Karpas-422 (cell line): Measurements from ENCODE around the gene RANBP3L. TPM values are rescaled to one million over a fixed set of nuclear protein-coding genes. Genes with fewer than 3 reads are reported as not detected.
"Not testable (repeated sequence)": the region's sequence is repeated elsewhere in the genome, so short reads cannot be mapped to it uniquely, and the experiment has no call there.

Experiments used
- DNase-seq: peaks from one replicate; pipeline ENCODE4 v3.0.0-alpha.2; 2015
- H2AFZ ChIP-seq: fragments of 200-600 bp; sonication (generic); 2 replicates; pipeline ENCODE4 v1.6.1; 2014; ENCODE audit warnings: antibody characterized with exemption, low read length, mixed read lengths
- H3K27ac ChIP-seq: fragments of 200-600 bp; sonication (generic); 2 replicates; pipeline ENCODE4 v1.5.1; 2014; ENCODE audit warnings: mild to moderate bottlenecking, low read length, moderate library complexity
- H3K27me3 ChIP-seq: fragments of 200-600 bp; sonication (generic); 2 replicates; pipeline ENCODE4 v1.6.1; 2014; ENCODE audit warnings: low read length, mixed read lengths
- H3K36me3 ChIP-seq: fragments of 200-600 bp; sonication (generic); 2 replicates; pipeline ENCODE4 v1.6.1; 2014; ENCODE audit warnings: low read length, mixed read lengths; ENCODE audit not compliant: insufficient read depth
- H3K4me1 ChIP-seq: fragments of 200-600 bp; sonication (generic); 2 replicates; pipeline ENCODE4 v1.6.1; 2014; ENCODE audit warnings: mild to moderate bottlenecking, low read length, mixed read lengths
- H3K4me2 ChIP-seq: fragments of 200-600 bp; sonication (generic); 2 replicates; pipeline ENCODE4 v1.6.1; 2014; ENCODE audit warnings: low read length, low read depth, mild to moderate bottlenecking; ENCODE audit not compliant: poor library complexity, severe bottlenecking
- H3K4me3 ChIP-seq: fragments of 200-600 bp; sonication (generic); 2 replicates; pipeline ENCODE4 v1.5.1; 2014; ENCODE audit warnings: mild to moderate bottlenecking, antibody characterized with exemption, low read length, mixed read lengths
- H3K79me2 ChIP-seq: fragments of 200-600 bp; sonication (generic); 2 replicates; pipeline ENCODE4 v1.6.1; 2014; ENCODE audit warnings: mild to moderate bottlenecking, low read length, mixed read lengths
- H3K9ac ChIP-seq: fragments of 200-600 bp; sonication (generic); 2 replicates; pipeline ENCODE4 v1.6.0; 2014; ENCODE audit warnings: low read length
- H3K9me2 ChIP-seq: fragments of 200-600 bp; sonication (generic), shearing (Covaris generic); replicated peaks from 2 replicates; pipeline ENCODE4 v1.6.0; 2014; ENCODE audit warnings: mild to moderate bottlenecking, low read length, moderate library complexity; ENCODE audit not compliant: insufficient read depth
- H3K9me3 ChIP-seq: fragments of 300-700, 200-600 bp; sonication (generic); 2 replicates; pipeline ENCODE4 v1.6.1; 2014; ENCODE audit warnings: low read length, mixed read lengths
- H4K20me1 ChIP-seq: fragments of 200-600 bp; sonication (generic); 2 replicates; pipeline ENCODE4 v1.6.1; 2014; ENCODE audit warnings: mild to moderate bottlenecking, antibody characterized with exemption, low read length, low read depth; ENCODE audit not compliant: insufficient read depth
- total RNA-seq: library from RNA; depleted of rRNA; stranded (reverse); fragments of >200 nt; shearing (Covaris generic); gene quantifications from 2 replicates; pipeline ENCODE4 v1.2.3, GENCODE V29; 2014; ENCODE audit warnings: low replicate concordance; rRNA removed

The RANBP3L gene
- total RNA-seq, 1 experiment from 2014 or later = 0.22 TPM

GRCh38 chr5:36199620-36200019 lies 102.1 kb downstream of the RANBP3L start:
- DNase-seq = no peak
- H3K36me3 ChIP-seq = peaks cover 36% of the 10 kb centered on the region
- H3K27me3 ChIP-seq = no peaks in the 10 kb centered on the region
- H3K9ac ChIP-seq = no peak overlapping the region
- no peaks in the 10 kb centered on the region for H3K4me1 ChIP-seq
- H3K4me2 ChIP-seq = no peak overlapping the region
- H3K4me3 ChIP-seq = no peak overlapping the region
- no peaks in the 10 kb centered on the region for H4K20me1 ChIP-seq
- no peaks in the 10 kb centered on the region for H3K9me2 ChIP-seq
- no peak overlapping the region for H3K27ac ChIP-seq
- H3K79me2 ChIP-seq = peaks cover 10% of the 10 kb centered on the region
- no peak overlapping the region for H2AFZ ChIP-seq
- no peaks in the 10 kb centered on the region for H3K9me3 ChIP-seq

- H3K9me3 ChIP-seq, H3K4me3 ChIP-seq, H3K27me3 ChIP-seq, H3K4me1 ChIP-seq, H4K20me1 ChIP-seq, H3K9me2 ChIP-seq, DNase-seq, H3K79me2 ChIP-seq, H2AFZ ChIP-seq, H3K9ac ChIP-seq, H3K27ac ChIP-seq, H3K4me2 ChIP-seq: not testable (repeated sequence)
- H3K36me3 ChIP-seq = peaks cover 43% of the 10 kb centered on the region
These were observed 102.9 kb downstream of the RANBP3L start for GRCh38 chr5:36198783-36199182.

Other genes starting within 250 kb of the RANBP3L start
- gene UGT3A2, start 235.0 kb downstream of the RANBP3L start, total RNA-seq = not detected in 2 replicates
- gene LMBRD2, start 150.0 kb downstream of the RANBP3L start, total RNA-seq = 27.8 and 41.2 TPM in 2 replicates
- 32.9 and 36.0 TPM in 2 replicates for gene SKP2, start 149.8 kb downstream of the RANBP3L start, total RNA-seq
- 33.2 and 36.9 TPM in 2 replicates for gene NADK2, start 60.0 kb downstream of the RANBP3L start, total RNA-seq